ENCODE data around the gene ZRSR2. TPM values are rescaled to one million over a fixed set of nuclear protein-coding genes. Genes with fewer than 3 reads are reported as not detected.

ZRSR2 gene
- total and polyA plus RNA-seq, 2 experiments from 2014 or later, result 5.2 to 45.1 TPM

DNA sequence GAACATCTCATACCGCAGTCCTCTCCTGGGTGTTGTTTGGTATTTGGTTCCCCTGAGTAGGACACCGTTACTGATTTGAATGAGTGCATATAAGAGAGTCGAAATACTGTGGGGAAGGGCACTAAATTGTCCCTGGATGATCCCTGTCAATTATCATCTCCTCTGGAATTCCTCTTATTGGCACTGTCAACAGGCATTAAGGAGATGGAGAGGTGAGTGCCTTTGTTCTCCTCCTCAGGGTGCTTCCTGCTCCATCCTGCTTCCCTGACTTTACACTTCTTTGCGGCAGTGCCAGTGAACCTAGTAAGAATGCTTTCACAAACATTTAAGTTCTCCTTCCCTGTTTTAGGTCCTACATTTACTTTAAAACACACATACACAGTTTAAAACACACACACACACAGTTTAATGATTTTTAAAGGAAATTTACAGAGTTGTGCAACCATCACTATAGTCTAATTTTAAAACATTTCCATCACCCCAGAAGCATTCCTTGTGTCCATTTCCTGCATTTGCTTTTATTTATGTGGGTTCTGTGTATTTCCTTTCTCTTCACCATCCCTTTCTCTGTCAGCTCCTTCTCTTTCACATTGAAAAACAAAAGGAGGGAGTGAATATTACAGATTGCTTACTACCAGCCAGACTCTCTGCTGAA is 20.9 kb upstream of the ZRSR2 start:
- H3K27me3 ChIP-seq (ENCODE audit: insufficient read depth), result no peaks in the 10 kb centered on the region
- peaks cover 19% of the 10 kb centered on the region for H3K36me3 Mint-ChIP-seq (ENCODE audit: low read depth)
- ATAC-seq (peak; percentile 91), DNase-seq (ENCODE audit: low spot score) (peak; percentile 39)
- no peak overlapping the region for H2AFZ ChIP-seq
- H3K4me1 ChIP-seq (ENCODE audit: insufficient read depth), result peaks cover 9% of the 10 kb centered on the region
- peak overlapping the region; percentile 22; the same call in 1 of the 2 replicates for H3K4me2 ChIP-seq
- H4K20me1 ChIP-seq (replicated peaks; ENCODE audit: insufficient read depth), result no peaks in the 10 kb centered on the region
- H3K36me3 ChIP-seq (ENCODE audit: insufficient read depth), result no peaks in the 10 kb centered on the region
- peaks cover 23% of the 10 kb centered on the region for H3K4me1 Mint-ChIP-seq
- no peaks in the 10 kb centered on the region for H3K79me2 ChIP-seq (replicated peaks; ENCODE audit: insufficient read depth)
- H3K9me3 Mint-ChIP-seq, result 0 out of 3 replicates have a peak, but pooled peaks cover 2% of the 10 kb centered on the region
- H3K4me3 Mint-ChIP-seq, result peak overlapping the region; percentile 41; the same call in 1 of the 3 replicates
- H3F3A ChIP-seq (replicated peaks; ENCODE audit: low read depth), result no peaks in the 10 kb centered on the region
- no peaks in the 10 kb centered on the region for H3K27me3 Mint-ChIP-seq (ENCODE audit: insufficient read depth, low read depth, poor library complexity)
- TF ChIP-seq ZNF114 (CRISPR knock-in tag; IDR thresholded peaks at IDR 0.05) (no peak), CREB1 (CRISPR knock-in tag; IDR thresholded peaks at IDR 0.05; ENCODE audit: low read depth) (no peak), ZNF331 (CRISPR knock-in tag; IDR thresholded peaks at IDR 0.05; ENCODE audit: low read depth) (no peak), EZH2 (IDR thresholded peaks at IDR 0.05; ENCODE audit: low read depth, unreplicated experiment) (no peak), POLR2AphosphoS5 (IDR thresholded peaks at IDR 0.05; ENCODE audit: low read depth) (no peak), STAT1 (IDR thresholded peaks at IDR 0.05; ENCODE audit: unreplicated experiment) (no peak), EZH2phosphoT487 (IDR thresholded peaks at IDR 0.05; ENCODE audit: unreplicated experiment) (no peak), NANOG (IDR thresholded peaks at IDR 0.05; ENCODE audit: borderline replicate concordance) (peak; percentile 60; the same call in 1 of the 2 replicates)
- TF ChIP-seq, protein P1, sequence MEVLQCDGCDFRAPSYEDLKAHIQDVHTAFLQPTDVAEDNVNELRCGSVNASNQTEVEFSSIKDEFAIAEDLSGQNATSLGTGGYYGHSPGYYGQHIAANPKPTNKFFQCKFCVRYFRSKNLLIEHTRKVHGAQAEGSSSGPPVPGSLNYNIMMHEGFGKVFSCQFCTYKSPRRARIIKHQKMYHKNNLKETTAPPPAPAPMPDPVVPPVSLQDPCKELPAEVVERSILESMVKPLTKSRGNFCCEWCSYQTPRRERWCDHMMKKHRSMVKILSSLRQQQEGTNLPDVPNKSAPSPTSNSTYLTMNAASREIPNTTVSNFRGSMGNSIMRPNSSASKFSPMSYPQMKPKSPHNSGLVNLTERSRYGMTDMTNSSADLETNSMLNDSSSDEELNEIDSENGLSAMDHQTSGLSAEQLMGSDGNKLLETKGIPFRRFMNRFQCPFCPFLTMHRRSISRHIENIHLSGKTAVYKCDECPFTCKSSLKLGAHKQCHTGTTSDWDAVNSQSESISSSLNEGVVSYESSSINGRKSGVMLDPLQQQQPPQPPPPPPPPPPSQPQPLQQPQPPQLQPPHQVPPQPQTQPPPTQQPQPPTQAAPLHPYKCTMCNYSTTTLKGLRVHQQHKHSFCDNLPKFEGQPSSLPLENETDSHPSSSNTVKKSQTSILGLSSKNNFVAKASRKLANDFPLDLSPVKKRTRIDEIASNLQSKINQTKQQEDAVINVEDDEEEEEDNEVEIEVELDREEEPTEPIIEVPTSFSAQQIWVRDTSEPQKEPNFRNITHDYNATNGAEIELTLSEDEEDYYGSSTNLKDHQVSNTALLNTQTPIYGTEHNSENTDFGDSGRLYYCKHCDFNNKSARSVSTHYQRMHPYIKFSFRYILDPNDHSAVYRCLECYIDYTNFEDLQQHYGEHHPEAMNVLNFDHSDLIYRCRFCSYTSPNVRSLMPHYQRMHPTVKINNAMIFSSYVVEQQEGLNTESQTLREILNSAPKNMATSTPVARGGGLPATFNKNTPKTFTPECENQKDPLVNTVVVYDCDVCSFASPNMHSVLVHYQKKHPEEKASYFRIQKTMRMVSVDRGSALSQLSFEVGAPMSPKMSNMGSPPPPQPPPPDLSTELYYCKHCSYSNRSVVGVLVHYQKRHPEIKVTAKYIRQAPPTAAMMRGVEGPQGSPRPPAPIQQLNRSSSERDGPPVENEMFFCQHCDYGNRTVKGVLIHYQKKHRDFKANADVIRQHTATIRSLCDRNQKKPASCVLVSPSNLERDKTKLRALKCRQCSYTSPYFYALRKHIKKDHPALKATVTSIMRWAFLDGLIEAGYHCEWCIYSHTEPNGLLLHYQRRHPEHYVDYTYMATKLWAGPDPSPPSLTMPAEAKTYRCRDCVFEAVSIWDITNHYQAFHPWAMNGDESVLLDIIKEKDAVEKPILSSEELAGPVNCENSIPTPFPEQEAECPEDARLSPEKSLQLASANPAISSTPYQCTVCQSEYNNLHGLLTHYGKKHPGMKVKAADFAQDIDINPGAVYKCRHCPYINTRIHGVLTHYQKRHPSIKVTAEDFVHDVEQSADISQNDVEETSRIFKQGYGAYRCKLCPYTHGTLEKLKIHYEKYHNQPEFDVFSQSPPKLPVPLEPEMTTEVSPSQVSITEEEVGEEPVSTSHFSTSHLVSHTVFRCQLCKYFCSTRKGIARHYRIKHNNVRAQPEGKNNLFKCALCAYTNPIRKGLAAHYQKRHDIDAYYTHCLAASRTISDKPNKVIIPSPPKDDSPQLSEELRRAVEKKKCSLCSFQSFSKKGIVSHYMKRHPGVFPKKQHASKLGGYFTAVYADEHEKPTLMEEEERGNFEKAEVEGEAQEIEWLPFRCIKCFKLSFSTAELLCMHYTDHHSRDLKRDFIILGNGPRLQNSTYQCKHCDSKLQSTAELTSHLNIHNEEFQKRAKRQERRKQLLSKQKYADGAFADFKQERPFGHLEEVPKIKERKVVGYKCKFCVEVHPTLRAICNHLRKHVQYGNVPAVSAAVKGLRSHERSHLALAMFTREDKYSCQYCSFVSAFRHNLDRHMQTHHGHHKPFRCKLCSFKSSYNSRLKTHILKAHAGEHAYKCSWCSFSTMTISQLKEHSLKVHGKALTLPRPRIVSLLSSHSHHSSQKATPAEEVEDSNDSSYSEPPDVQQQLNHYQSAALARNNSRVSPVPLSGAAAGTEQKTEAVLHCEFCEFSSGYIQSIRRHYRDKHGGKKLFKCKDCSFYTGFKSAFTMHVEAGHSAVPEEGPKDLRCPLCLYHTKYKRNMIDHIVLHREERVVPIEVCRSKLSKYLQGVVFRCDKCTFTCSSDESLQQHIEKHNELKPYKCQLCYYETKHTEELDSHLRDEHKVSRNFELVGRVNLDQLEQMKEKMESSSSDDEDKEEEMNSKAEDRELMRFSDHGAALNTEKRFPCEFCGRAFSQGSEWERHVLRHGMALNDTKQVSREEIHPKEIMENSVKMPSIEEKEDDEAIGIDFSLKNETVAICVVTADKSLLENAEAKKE (CRISPR knock-in tag; IDR thresholded peaks at IDR 0.05), result peak; percentile 42; the same call in 1 of the 2 replicates
- TF ChIP-seq, protein P2, sequence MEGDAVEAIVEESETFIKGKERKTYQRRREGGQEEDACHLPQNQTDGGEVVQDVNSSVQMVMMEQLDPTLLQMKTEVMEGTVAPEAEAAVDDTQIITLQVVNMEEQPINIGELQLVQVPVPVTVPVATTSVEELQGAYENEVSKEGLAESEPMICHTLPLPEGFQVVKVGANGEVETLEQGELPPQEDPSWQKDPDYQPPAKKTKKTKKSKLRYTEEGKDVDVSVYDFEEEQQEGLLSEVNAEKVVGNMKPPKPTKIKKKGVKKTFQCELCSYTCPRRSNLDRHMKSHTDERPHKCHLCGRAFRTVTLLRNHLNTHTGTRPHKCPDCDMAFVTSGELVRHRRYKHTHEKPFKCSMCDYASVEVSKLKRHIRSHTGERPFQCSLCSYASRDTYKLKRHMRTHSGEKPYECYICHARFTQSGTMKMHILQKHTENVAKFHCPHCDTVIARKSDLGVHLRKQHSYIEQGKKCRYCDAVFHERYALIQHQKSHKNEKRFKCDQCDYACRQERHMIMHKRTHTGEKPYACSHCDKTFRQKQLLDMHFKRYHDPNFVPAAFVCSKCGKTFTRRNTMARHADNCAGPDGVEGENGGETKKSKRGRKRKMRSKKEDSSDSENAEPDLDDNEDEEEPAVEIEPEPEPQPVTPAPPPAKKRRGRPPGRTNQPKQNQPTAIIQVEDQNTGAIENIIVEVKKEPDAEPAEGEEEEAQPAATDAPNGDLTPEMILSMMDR (conservative IDR thresholded peaks at IDR 0.05; ENCODE audit: low read depth in 2 of 2), result no peak
- TF ChIP-seq, protein P3, sequence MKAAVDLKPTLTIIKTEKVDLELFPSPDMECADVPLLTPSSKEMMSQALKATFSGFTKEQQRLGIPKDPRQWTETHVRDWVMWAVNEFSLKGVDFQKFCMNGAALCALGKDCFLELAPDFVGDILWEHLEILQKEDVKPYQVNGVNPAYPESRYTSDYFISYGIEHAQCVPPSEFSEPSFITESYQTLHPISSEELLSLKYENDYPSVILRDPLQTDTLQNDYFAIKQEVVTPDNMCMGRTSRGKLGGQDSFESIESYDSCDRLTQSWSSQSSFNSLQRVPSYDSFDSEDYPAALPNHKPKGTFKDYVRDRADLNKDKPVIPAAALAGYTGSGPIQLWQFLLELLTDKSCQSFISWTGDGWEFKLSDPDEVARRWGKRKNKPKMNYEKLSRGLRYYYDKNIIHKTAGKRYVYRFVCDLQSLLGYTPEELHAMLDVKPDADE (IDR thresholded peaks at IDR 0.05), result no peak
- TF ChIP-seq, protein P4, sequence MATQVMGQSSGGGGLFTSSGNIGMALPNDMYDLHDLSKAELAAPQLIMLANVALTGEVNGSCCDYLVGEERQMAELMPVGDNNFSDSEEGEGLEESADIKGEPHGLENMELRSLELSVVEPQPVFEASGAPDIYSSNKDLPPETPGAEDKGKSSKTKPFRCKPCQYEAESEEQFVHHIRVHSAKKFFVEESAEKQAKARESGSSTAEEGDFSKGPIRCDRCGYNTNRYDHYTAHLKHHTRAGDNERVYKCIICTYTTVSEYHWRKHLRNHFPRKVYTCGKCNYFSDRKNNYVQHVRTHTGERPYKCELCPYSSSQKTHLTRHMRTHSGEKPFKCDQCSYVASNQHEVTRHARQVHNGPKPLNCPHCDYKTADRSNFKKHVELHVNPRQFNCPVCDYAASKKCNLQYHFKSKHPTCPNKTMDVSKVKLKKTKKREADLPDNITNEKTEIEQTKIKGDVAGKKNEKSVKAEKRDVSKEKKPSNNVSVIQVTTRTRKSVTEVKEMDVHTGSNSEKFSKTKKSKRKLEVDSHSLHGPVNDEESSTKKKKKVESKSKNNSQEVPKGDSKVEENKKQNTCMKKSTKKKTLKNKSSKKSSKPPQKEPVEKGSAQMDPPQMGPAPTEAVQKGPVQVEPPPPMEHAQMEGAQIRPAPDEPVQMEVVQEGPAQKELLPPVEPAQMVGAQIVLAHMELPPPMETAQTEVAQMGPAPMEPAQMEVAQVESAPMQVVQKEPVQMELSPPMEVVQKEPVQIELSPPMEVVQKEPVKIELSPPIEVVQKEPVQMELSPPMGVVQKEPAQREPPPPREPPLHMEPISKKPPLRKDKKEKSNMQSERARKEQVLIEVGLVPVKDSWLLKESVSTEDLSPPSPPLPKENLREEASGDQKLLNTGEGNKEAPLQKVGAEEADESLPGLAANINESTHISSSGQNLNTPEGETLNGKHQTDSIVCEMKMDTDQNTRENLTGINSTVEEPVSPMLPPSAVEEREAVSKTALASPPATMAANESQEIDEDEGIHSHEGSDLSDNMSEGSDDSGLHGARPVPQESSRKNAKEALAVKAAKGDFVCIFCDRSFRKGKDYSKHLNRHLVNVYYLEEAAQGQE (IDR thresholded peaks at IDR 0.05; ENCODE audit: unreplicated experiment), result no peak
- peak overlapping the region; percentile 81 for H3K27ac ChIP-seq (ENCODE audit: low read depth)
- H3K9me2 ChIP-seq (ENCODE audit: insufficient read depth), result no peaks in the 10 kb centered on the region
- H3K4me3 ChIP-seq, result no peak overlapping the region
- peak overlapping the region; percentile 77 for H3K27ac Mint-ChIP-seq
